ENCODE data around the gene IGF1R.

IGF1R gene

GRCh38 chr15:98855067-98855814 is 206.9 kb downstream of the IGF1R start:
- no peak overlapping the region for H3K27ac ChIP-seq (ENCODE audit: low read depth, low read length)
- H3K4me3 ChIP-seq (ENCODE audit: low read depth, low read length), result no peak overlapping the region
- H3K9ac ChIP-seq (ENCODE audit: low read depth, low read length), result no peak overlapping the region
- H3K27me3 ChIP-seq (ENCODE audit: control insufficient read depth, insufficient read depth, low read length), result no peaks in the 10 kb centered on the region
- no peaks in the 10 kb centered on the region for H3K36me3 ChIP-seq (ENCODE audit: control insufficient read depth, insufficient read depth, low read length)
- H3K9me3 ChIP-seq (ENCODE audit: control insufficient read depth, insufficient read depth, low read length), result no peaks in the 10 kb centered on the region
- peaks cover 82% of the 10 kb centered on the region for H3K4me1 ChIP-seq (ENCODE audit: control insufficient read depth, insufficient read depth, low read length)

DNA sequence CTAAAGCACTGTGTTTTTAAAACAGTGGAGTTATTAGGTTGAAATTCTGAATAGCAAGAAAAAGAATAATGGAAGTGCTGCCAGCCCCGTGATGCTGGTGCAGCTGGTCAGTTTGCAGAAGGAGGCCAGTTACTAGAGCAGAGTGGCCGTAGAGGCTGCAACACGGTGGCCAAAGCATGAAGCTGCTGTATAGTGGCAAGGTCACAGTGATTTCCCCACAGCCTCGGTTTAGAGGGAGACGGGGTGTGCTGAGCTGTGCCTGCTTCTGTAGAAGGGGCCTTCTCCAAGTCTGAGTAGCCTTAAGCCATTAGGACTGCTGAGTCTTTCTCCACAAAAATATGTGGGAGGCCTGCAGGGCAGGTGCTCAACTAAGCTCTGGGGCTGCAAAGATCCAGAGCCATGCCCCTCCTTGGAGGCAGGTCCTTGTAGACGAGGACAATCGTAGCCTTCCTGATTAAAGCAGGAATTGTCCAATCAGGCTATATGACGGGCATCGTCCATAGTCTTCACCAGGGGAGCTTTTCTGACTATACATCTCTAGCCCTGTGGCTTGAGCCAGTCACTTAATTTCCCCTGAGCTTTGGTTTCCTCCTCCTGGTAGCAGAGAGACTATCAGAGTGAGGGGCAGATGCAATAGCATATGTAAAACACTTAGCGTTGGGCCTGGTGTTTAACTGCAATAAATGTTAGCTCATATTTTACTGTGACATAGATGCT is 207.6 kb downstream of the IGF1R start:
- Histone ChIP-seq H3K36me3 (ENCODE audit: control insufficient read depth, insufficient read depth, low read length) (no peaks in the 10 kb centered on the region), H3K4me3 (ENCODE audit: low read depth, low read length) (no peak overlapping the region), H3K9me3 (ENCODE audit: control insufficient read depth, insufficient read depth, low read length) (no peaks in the 10 kb centered on the region), H3K27me3 (ENCODE audit: control insufficient read depth, insufficient read depth, low read length) (no peaks in the 10 kb centered on the region), H3K9ac (ENCODE audit: low read depth, low read length) (no peak overlapping the region), H3K4me1 (ENCODE audit: control insufficient read depth, insufficient read depth, low read length) (peaks cover 81% of the 10 kb centered on the region), H3K27ac (ENCODE audit: low read depth, low read length) (peak overlapping the region; percentile 61)

DNA sequence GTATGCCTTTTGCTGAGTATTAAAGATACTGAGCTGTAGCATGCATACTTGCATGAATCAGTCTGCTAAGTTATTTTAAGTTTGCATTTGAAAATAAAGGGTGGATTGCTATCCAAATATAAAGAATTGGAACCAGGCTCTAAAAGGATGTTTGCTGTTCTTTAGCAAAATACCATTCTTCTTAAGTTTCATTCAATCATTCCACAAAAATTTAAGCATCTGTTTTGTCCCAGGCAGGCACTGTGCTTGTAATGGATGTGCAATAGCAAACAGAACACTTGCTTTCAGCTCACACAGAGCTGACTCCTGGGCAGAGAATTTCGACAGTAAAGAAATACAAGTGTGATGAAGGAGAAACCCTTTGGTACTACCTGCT is 208.2 kb downstream of the IGF1R start:
- Histone ChIP-seq H3K36me3 (ENCODE audit: control insufficient read depth, insufficient read depth, low read length) (no peaks in the 10 kb centered on the region), H3K9me3 (ENCODE audit: control insufficient read depth, insufficient read depth, low read length) (no peaks in the 10 kb centered on the region), H3K4me3 (ENCODE audit: low read depth, low read length) (no peak overlapping the region), H3K9ac (ENCODE audit: low read depth, low read length) (no peak overlapping the region), H3K4me1 (ENCODE audit: control insufficient read depth, insufficient read depth, low read length) (peaks cover 81% of the 10 kb centered on the region), H3K27ac (ENCODE audit: low read depth, low read length) (no peak overlapping the region), H3K27me3 (ENCODE audit: control insufficient read depth, insufficient read depth, low read length) (no peaks in the 10 kb centered on the region)

DNA sequence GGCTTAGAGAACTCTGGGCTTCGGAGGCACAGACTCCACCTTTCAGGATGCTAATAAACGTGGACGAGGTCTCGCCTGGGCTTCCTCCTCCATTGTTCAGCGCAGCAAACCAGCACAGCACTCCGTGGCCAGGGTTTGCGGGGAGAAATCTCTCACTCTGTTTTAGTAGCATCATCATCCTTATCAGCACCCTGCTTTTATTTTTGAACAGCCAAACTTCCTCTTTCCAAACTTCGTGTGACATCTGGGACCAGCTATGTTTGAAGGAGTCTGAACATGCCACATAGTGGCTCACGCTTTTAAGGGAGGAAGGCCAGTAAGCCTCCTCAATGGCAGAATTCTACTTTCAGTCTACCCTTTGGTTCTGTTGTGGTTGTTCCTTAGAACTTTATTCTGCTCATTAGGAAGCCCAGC is 210.3 kb downstream of the IGF1R start:
- peak overlapping the region; percentile 4 for H3K27ac ChIP-seq (ENCODE audit: low read depth, low read length)
- H3K9me3 ChIP-seq (ENCODE audit: control insufficient read depth, insufficient read depth, low read length), result no peaks in the 10 kb centered on the region
- H3K4me3 ChIP-seq (ENCODE audit: low read depth, low read length), result no peak overlapping the region
- H3K36me3 ChIP-seq (ENCODE audit: control insufficient read depth, insufficient read depth, low read length), result no peaks in the 10 kb centered on the region
- no peaks in the 10 kb centered on the region for H3K27me3 ChIP-seq (ENCODE audit: control insufficient read depth, insufficient read depth, low read length)
- H3K9ac ChIP-seq (ENCODE audit: low read depth, low read length), result no peak overlapping the region
- peaks cover 81% of the 10 kb centered on the region for H3K4me1 ChIP-seq (ENCODE audit: control insufficient read depth, insufficient read depth, low read length)

- H3K9me3 ChIP-seq (ENCODE audit: control insufficient read depth, insufficient read depth, low read length), result no peaks in the 10 kb centered on the region
- H3K36me3 ChIP-seq (ENCODE audit: control insufficient read depth, insufficient read depth, low read length), result no peaks in the 10 kb centered on the region
- H3K27ac ChIP-seq (ENCODE audit: low read depth, low read length), result no peak overlapping the region
- H3K4me3 ChIP-seq (ENCODE audit: low read depth, low read length), result no peak overlapping the region
- no peaks in the 10 kb centered on the region for H3K27me3 ChIP-seq (ENCODE audit: control insufficient read depth, insufficient read depth, low read length)
- H3K4me1 ChIP-seq (ENCODE audit: control insufficient read depth, insufficient read depth, low read length), result peaks cover 78% of the 10 kb centered on the region
- no peak overlapping the region for H3K9ac ChIP-seq (ENCODE audit: low read depth, low read length)
Observed at GRCh38 chr15:98859149-98859548, 210.8 kb downstream of the IGF1R start.

GRCh38 chr15:98860281-98861041 is 212.1 kb downstream of the IGF1R start:
- H3K4me3 ChIP-seq (ENCODE audit: low read depth, low read length), result no peak overlapping the region
- no peaks in the 10 kb centered on the region for H3K9me3 ChIP-seq (ENCODE audit: control insufficient read depth, insufficient read depth, low read length)
- no peaks in the 10 kb centered on the region for H3K27me3 ChIP-seq (ENCODE audit: control insufficient read depth, insufficient read depth, low read length)
- peak overlapping the region; percentile 25 for H3K27ac ChIP-seq (ENCODE audit: low read depth, low read length)
- no peaks in the 10 kb centered on the region for H3K36me3 ChIP-seq (ENCODE audit: control insufficient read depth, insufficient read depth, low read length)
- peaks cover 65% of the 10 kb centered on the region for H3K4me1 ChIP-seq (ENCODE audit: control insufficient read depth, insufficient read depth, low read length)
- H3K9ac ChIP-seq (ENCODE audit: low read depth, low read length), result no peak overlapping the region

DNA sequence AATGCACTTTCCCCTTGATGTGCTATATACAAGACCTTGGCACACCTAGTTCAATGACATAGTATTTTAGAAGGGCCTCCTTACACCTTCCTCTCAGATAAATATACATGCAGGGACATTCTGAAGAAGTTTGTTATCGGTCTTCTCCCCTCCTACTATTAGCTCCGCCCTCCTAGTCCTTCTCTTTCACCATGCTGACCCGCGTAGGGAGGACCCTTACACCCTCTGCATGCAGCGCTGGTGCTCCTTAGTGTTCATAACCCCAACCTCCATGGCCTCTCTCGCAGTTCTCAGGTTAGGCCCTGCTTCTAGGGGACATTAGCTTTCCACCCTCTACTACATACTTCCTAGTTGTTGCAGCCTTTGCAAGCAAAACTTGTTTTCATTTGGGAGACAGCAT is 212.8 kb downstream of the IGF1R start:
- H3K4me1 ChIP-seq (ENCODE audit: control insufficient read depth, insufficient read depth, low read length), result peaks cover 65% of the 10 kb centered on the region
- no peaks in the 10 kb centered on the region for H3K36me3 ChIP-seq (ENCODE audit: control insufficient read depth, insufficient read depth, low read length)
- H3K4me3 ChIP-seq (ENCODE audit: low read depth, low read length), result no peak overlapping the region
- no peaks in the 10 kb centered on the region for H3K9me3 ChIP-seq (ENCODE audit: control insufficient read depth, insufficient read depth, low read length)
- no peak overlapping the region for H3K27ac ChIP-seq (ENCODE audit: low read depth, low read length)
- no peak overlapping the region for H3K9ac ChIP-seq (ENCODE audit: low read depth, low read length)
- H3K27me3 ChIP-seq (ENCODE audit: control insufficient read depth, insufficient read depth, low read length), result no peaks in the 10 kb centered on the region

GRCh38 chr15:98863983-98864382 is 215.6 kb downstream of the IGF1R start:
- H3K4me3 ChIP-seq (ENCODE audit: low read depth, low read length), result no peak overlapping the region
- H3K27ac ChIP-seq (ENCODE audit: low read depth, low read length), result no peak overlapping the region
- no peaks in the 10 kb centered on the region for H3K27me3 ChIP-seq (ENCODE audit: control insufficient read depth, insufficient read depth, low read length)
- no peak overlapping the region for H3K9ac ChIP-seq (ENCODE audit: low read depth, low read length)
- peaks cover 54% of the 10 kb centered on the region for H3K4me1 ChIP-seq (ENCODE audit: control insufficient read depth, insufficient read depth, low read length)
- H3K36me3 ChIP-seq (ENCODE audit: control insufficient read depth, insufficient read depth, low read length), result no peaks in the 10 kb centered on the region
- no peaks in the 10 kb centered on the region for H3K9me3 ChIP-seq (ENCODE audit: control insufficient read depth, insufficient read depth, low read length)

- Histone ChIP-seq H3K4me1 (ENCODE audit: control insufficient read depth, insufficient read depth, low read length) (peaks cover 43% of the 10 kb centered on the region), H3K9me3 (ENCODE audit: control insufficient read depth, insufficient read depth, low read length) (no peaks in the 10 kb centered on the region), H3K9ac (ENCODE audit: low read depth, low read length) (no peak overlapping the region), H3K36me3 (ENCODE audit: control insufficient read depth, insufficient read depth, low read length) (no peaks in the 10 kb centered on the region), H3K4me3 (ENCODE audit: low read depth, low read length) (no peak overlapping the region), H3K27ac (ENCODE audit: low read depth, low read length) (peak overlapping the region; percentile 49), H3K27me3 (ENCODE audit: control insufficient read depth, insufficient read depth, low read length) (no peaks in the 10 kb centered on the region)
Observed at GRCh38 chr15:98865397-98866339, 217.3 kb downstream of the IGF1R start.

DNA sequence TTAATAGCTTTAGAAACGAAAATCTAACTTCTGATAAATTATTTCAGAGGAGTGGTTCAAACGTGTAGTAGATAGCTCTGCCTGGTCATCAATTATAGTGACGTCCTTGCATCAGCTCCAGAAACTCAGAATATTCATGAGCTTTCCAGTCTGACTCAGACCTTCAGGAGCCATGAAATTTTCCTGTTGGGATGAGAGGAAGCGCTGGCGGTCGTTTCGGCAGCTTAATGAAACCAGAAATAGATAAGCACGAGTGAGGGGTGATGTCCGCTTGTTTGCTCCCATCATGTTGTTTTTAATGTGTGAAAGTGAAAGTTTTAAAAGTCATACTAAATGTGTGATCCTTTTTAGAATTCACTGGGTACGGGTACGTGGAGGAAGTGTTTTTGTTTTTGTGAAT is 218.2 kb downstream of the IGF1R start:
- Histone ChIP-seq H3K27ac (ENCODE audit: low read depth, low read length) (peak overlapping the region; percentile 49), H3K9ac (ENCODE audit: low read depth, low read length) (no peak overlapping the region)

More for the DNA sequence above, 218.2 kb downstream of the IGF1R start:
- H3K27me3 ChIP-seq (ENCODE audit: control insufficient read depth, insufficient read depth, low read length), result no peaks in the 10 kb centered on the region
- H3K36me3 ChIP-seq (ENCODE audit: control insufficient read depth, insufficient read depth, low read length), result no peaks in the 10 kb centered on the region
- no peaks in the 10 kb centered on the region for H3K9me3 ChIP-seq (ENCODE audit: control insufficient read depth, insufficient read depth, low read length)
- H3K4me3 ChIP-seq (ENCODE audit: low read depth, low read length), result no peak overlapping the region
- peaks cover 36% of the 10 kb centered on the region for H3K4me1 ChIP-seq (ENCODE audit: control insufficient read depth, insufficient read depth, low read length)
